AG04450 (cell line): Measurements from ENCODE around the gene AJM1. TPM values are rescaled to one million over a fixed set of nuclear protein-coding genes. Genes with fewer than 3 reads are reported as not detected.
A peak's percentile ranks its signal among the peaks of the same experiment; 100 is the strongest.
"Not testable (repeated sequence)": the region's sequence is repeated elsewhere in the genome, so short reads cannot be mapped to it uniquely, and the experiment has no call there.

ENCODE experiments used
- CTCF ChIA-PET: fragments of 300-600, 350-600 bp; formaldehyde crosslinking; extraction: SDS; loops from one replicate; lab custom pipeline; 2022; ENCODE audit warnings: antibody characterized with exemption, inconsistent platforms; lab: Charles Lee
- POLR2A ChIA-PET: fragments of 350-600 bp; formaldehyde crosslinking; extraction: SDS; loops from one replicate; lab custom pipeline; 2021; ENCODE audit warnings: antibody characterized with exemption, inconsistent platforms; lab: Yijun Ruan, JAX
- DNase-seq: peaks from one replicate; pipeline ENCODE4 v3.0.0-alpha.2; 2011; ENCODE audit warnings: low read depth, low spot score
- H3K27ac ChIP-seq: one replicate; pipeline ENCODE4 v1.5.1; 2012; ENCODE audit warnings: low read depth, low read length, control low read depth
- H3K27me3 ChIP-seq: one replicate; pipeline ENCODE4 v1.6.0; 2012; ENCODE audit warnings: low read length; ENCODE audit not compliant: control insufficient read depth, insufficient read depth
- H3K4me3 ChIP-seq: 2 replicates; pipeline ENCODE4 v1.5.1; 2011; ENCODE audit warnings: mild to moderate bottlenecking, low read depth, low read length, control low read depth
- H3K9me3 ChIP-seq: 2 replicates; pipeline ENCODE4 v1.5.1; 2012; ENCODE audit warnings: low read length; ENCODE audit not compliant: control insufficient read depth, insufficient read depth
- CTCF ChIP-seq: IDR thresholded peaks from 2 replicates; pipeline ENCODE4 v1.5.1; 2011; ENCODE audit warnings: low read depth, low read length, control low read depth, inconsistent platforms
- polyA plus RNA-seq: library from polyadenylated mRNA; depleted of rRNA; stranded (reverse); fragments of >200 nt; gene quantifications from 2 replicates; pipeline ENCODE4 v1.2.3, GENCODE V29; 2011

AJM1 gene
- polyA plus RNA-seq, 1 experiment = 0.26 TPM

GRCh38 chr9:136796238-136796774 lies 46.0 kb upstream of the AJM1 start, which contains the start of gene CCDC183:
TSS of gene CCDC183 (plus strand) at chr9:136796338. CDS start at chr9:136796398, 60 bp downstream.
- ChIA-PET POLR2A (no interaction called here), CTCF (no interaction called here)
- no peak within 1 kb of the TSS for H3K4me3 ChIP-seq
- H3K9me3 ChIP-seq = no peaks in the 10 kb centered on the region; the same call in 1 of the 2 replicates
- H3K27ac ChIP-seq = no peak within 1 kb of the TSS
- no peak for TF ChIP-seq CTCF
- DNase-seq = no peak
- H3K27me3 ChIP-seq = peaks cover 42% of the 10 kb centered on the region

GRCh38 chr9:136796775-136797347 lies 45.4 kb upstream of the AJM1 start:
- H3K9me3 ChIP-seq, DNase-seq, H3K27ac ChIP-seq, POLR2A ChIA-PET, H3K4me3 ChIP-seq: not testable (repeated sequence)
- CTCF ChIA-PET = interaction anchor here (0.7 kb wide), 1 partner anchor 239 kb away, joined by 5 read pairs; no protein-coding TSS in a partner anchor
- H3K27me3 ChIP-seq = peaks cover 45% of the 10 kb centered on the region

- ChIA-PET CTCF (no interaction called here), POLR2A (no interaction called here)
- no peak for TF ChIP-seq CTCF
- H3K27ac ChIP-seq = peak overlapping the region; percentile 11
- H3K27me3 ChIP-seq = peaks cover 51% of the 10 kb centered on the region
- DNase-seq = no peak
- no peaks in the 10 kb centered on the region; the same call in 1 of the 2 replicates for H3K9me3 ChIP-seq
- no peak overlapping the region for H3K4me3 ChIP-seq
These were observed 43.6 kb upstream of the AJM1 start for GRCh38 chr9:136798708-136799078.

GRCh38 chr9:136799079-136799853 lies 43.0 kb upstream of the AJM1 start:
- no peak for TF ChIP-seq CTCF
- no peak for DNase-seq
- no peak overlapping the region for H3K4me3 ChIP-seq
- ChIA-PET POLR2A (no interaction called here), CTCF (no interaction called here)
- no peaks in the 10 kb centered on the region; the same call in 1 of the 2 replicates for H3K9me3 ChIP-seq
- H3K27me3 ChIP-seq = peaks cover 51% of the 10 kb centered on the region
- H3K27ac ChIP-seq = peak overlapping the region; percentile 11

- H3K27ac ChIP-seq = no peak overlapping the region
- TF ChIP-seq CTCF = no peak
- peaks cover 51% of the 10 kb centered on the region for H3K27me3 ChIP-seq
- ChIA-PET CTCF (no interaction called here), POLR2A (interaction anchor here (0.6 to 1.1 kb wide), 4 partner anchors 9 to 72 kb away, joined by 3 to 4 read pairs (median 3); partner anchors contain the start of genes EDF1 and TMEM141)
- no peak for DNase-seq
- no peaks in the 10 kb centered on the region; the same call in 1 of the 2 replicates for H3K9me3 ChIP-seq
- peak overlapping the region; percentile 42 for H3K4me3 ChIP-seq
These were observed 42.2 kb upstream of the AJM1 start for GRCh38 chr9:136799854-136800657.
